Measurements from ENCODE around the gene ARHGAP33. TPM values are rescaled to one million over a fixed set of nuclear protein-coding genes. Genes with fewer than 3 reads are reported as not detected.

Gene ARHGAP33
- polyA plus RNA-seq, 1 of the 3 experiments (the other 2 are of a cell fraction), result 7.8 TPM

- H3K4me3 ChIP-seq (ENCODE audit: low read depth in 2 of 2, low read length in 1 of 2), result no peak overlapping the region
- H3K27me3 ChIP-seq (ENCODE audit: insufficient read depth), result peaks cover 11% of the 10 kb centered on the region; the same call in 1 of the 2 replicates
- H3K4me2 ChIP-seq, result no peak overlapping the region
- no peaks in the 10 kb centered on the region for H3K79me2 ChIP-seq (ENCODE audit: insufficient read depth)
- H3K9me2 ChIP-seq, result no peaks in the 10 kb centered on the region
- no peaks in the 10 kb centered on the region for H3K4me1 ChIP-seq (ENCODE audit: control insufficient read depth in 1 of 2, insufficient read depth in 2 of 2, low read depth in 1 of 2, low read length in 1 of 2)
- no peak overlapping the region for H3K27ac ChIP-seq (ENCODE audit: low read depth in 2 of 2, low read length in 1 of 2)
- TF ChIP-seq EP300 (IDR thresholded peaks at IDR 0.05; ENCODE audit: borderline replicate concordance in 1 of 2, low read depth in 1 of 2, low read length in 1 of 2) (no peak), CHD2 (IDR thresholded peaks at IDR 0.05; ENCODE audit: low read length, partially characterized antibody) (no peak), SMC3 (IDR thresholded peaks at IDR 0.05; ENCODE audit: low read depth, low read length) (no peak), NRF1 (IDR thresholded peaks at IDR 0.05; ENCODE audit: low read depth, low read length) (no peak), USF2 (IDR thresholded peaks at IDR 0.05; ENCODE audit: borderline replicate concordance, low read depth, low read length) (no peak), NFIC (IDR thresholded peaks at IDR 0.05; ENCODE audit: borderline replicate concordance) (no peak), MXI1 (IDR thresholded peaks at IDR 0.05; ENCODE audit: low read depth, low read length) (no peak), JUND (IDR thresholded peaks at IDR 0.05) (no peak), GABPA (IDR thresholded peaks at IDR 0.05; ENCODE audit: low read depth) (no peak), YY1 (IDR thresholded peaks at IDR 0.05; ENCODE audit: low read depth) (no peak), MEF2A (IDR thresholded peaks at IDR 0.05; ENCODE audit: borderline replicate concordance, low read depth) (no peak), ELF1 (IDR thresholded peaks at IDR 0.05) (no peak), FOSL2 (IDR thresholded peaks at IDR 0.05; ENCODE audit: borderline replicate concordance, low read depth) (no peak), POLR2AphosphoS5 (IDR thresholded peaks at IDR 0.05; ENCODE audit: low read depth, low read length) (no peak), RAD21 (IDR thresholded peaks at IDR 0.05; ENCODE audit: low read length) (no peak), GATA2 (CRISPR knock-in tag; IDR thresholded peaks at IDR 0.05) (no peak)
- TF ChIP-seq, protein P1, sequence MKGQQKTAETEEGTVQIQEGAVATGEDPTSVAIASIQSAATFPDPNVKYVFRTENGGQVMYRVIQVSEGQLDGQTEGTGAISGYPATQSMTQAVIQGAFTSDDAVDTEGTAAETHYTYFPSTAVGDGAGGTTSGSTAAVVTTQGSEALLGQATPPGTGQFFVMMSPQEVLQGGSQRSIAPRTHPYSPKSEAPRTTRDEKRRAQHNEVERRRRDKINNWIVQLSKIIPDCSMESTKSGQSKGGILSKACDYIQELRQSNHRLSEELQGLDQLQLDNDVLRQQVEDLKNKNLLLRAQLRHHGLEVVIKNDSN (IDR thresholded peaks at IDR 0.05; ENCODE audit: borderline replicate concordance, low read depth), result no peak
- TF ChIP-seq, protein P2, sequence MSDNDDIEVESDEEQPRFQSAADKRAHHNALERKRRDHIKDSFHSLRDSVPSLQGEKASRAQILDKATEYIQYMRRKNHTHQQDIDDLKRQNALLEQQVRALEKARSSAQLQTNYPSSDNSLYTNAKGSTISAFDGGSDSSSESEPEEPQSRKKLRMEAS (IDR thresholded peaks at IDR 0.05; ENCODE audit: low read depth), result no peak
- TF ChIP-seq, protein P3, sequence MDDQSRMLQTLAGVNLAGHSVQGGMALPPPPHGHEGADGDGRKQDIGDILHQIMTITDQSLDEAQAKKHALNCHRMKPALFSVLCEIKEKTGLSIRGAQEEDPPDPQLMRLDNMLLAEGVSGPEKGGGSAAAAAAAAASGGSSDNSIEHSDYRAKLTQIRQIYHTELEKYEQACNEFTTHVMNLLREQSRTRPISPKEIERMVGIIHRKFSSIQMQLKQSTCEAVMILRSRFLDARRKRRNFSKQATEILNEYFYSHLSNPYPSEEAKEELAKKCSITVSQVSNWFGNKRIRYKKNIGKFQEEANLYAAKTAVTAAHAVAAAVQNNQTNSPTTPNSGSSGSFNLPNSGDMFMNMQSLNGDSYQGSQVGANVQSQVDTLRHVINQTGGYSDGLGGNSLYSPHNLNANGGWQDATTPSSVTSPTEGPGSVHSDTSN (IDR thresholded peaks at IDR 0.05), result no peak
- TF ChIP-seq, protein P4, sequence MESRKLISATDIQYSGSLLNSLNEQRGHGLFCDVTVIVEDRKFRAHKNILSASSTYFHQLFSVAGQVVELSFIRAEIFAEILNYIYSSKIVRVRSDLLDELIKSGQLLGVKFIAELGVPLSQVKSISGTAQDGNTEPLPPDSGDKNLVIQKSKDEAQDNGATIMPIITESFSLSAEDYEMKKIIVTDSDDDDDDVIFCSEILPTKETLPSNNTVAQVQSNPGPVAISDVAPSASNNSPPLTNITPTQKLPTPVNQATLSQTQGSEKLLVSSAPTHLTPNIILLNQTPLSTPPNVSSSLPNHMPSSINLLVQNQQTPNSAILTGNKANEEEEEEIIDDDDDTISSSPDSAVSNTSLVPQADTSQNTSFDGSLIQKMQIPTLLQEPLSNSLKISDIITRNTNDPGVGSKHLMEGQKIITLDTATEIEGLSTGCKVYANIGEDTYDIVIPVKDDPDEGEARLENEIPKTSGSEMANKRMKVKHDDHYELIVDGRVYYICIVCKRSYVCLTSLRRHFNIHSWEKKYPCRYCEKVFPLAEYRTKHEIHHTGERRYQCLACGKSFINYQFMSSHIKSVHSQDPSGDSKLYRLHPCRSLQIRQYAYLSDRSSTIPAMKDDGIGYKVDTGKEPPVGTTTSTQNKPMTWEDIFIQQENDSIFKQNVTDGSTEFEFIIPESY (IDR thresholded peaks at IDR 0.05; ENCODE audit: borderline replicate concordance, low read depth), result no peak
- H3K9me3 ChIP-seq, result no peaks in the 10 kb centered on the region
- H4K20me1 ChIP-seq (ENCODE audit: insufficient read depth), result no peaks in the 10 kb centered on the region
- no peak overlapping the region for H3K9ac ChIP-seq
- 37% methylated on average over 11 of the region's 11 CpGs for WGBS (ENCODE audit: low lambda C conversion rate)
- no peaks in the 10 kb centered on the region for H3F3A ChIP-seq (replicated peaks; ENCODE audit: insufficient read depth)
- POLR2A ChIA-PET, result no interaction called here
- no peaks in the 10 kb centered on the region for H3K36me3 ChIP-seq (replicated peaks in 1 of 2; ENCODE audit: control insufficient read depth in 1 of 2, insufficient read depth in 2 of 2, low read length in 1 of 2)
- CTCF ChIA-PET, result no interaction called here
- DNase-seq, result no peak
- H2AFZ ChIP-seq (ENCODE audit: low read depth), result no peak overlapping the region
Measured at GRCh38 chr19:35813043-35813890, 37.9 kb downstream of the ARHGAP33 start.
